Measurements from ENCODE around the gene TMIE.

The TMIE gene

DNA sequence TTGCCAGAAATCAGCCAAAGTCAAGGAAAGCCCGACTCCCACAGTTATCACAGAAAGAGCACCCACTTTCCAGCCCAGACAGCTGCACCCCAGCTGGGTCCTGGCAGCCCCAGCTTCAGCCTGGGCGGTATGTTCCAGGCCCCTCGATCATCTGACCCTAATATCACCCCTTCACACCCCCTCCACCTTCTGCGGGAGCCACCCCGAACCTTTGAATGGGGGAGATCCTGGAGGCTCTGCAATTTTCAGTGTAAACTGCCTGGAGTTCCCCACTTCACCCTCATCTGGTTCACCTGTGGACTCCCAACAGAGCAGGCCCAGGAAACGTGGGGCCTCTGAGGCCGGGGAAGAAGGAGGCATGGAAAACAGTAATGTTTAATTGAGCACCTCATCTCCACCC, 10.6 kb downstream of the TMIE start:
- H4K20me1 ChIP-seq (ENCODE audit: control insufficient read depth, insufficient read depth, low read depth, low read length): no peaks in the 10 kb centered on the region
- H3K9me3 ChIP-seq (ENCODE audit: control insufficient read depth, insufficient read depth, low read length): no peaks in the 10 kb centered on the region
- no peaks in the 10 kb centered on the region for H3K36me3 ChIP-seq (ENCODE audit: control insufficient read depth, low read length)
- TF ChIP-seq, protein P1, sequence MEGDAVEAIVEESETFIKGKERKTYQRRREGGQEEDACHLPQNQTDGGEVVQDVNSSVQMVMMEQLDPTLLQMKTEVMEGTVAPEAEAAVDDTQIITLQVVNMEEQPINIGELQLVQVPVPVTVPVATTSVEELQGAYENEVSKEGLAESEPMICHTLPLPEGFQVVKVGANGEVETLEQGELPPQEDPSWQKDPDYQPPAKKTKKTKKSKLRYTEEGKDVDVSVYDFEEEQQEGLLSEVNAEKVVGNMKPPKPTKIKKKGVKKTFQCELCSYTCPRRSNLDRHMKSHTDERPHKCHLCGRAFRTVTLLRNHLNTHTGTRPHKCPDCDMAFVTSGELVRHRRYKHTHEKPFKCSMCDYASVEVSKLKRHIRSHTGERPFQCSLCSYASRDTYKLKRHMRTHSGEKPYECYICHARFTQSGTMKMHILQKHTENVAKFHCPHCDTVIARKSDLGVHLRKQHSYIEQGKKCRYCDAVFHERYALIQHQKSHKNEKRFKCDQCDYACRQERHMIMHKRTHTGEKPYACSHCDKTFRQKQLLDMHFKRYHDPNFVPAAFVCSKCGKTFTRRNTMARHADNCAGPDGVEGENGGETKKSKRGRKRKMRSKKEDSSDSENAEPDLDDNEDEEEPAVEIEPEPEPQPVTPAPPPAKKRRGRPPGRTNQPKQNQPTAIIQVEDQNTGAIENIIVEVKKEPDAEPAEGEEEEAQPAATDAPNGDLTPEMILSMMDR (IDR thresholded peaks at IDR 0.05; ENCODE audit: low read depth, low read length, poor library complexity, severe bottlenecking): no peak
- no peak for TF ChIP-seq EZH2phosphoT487 (IDR thresholded peaks at IDR 0.05; ENCODE audit: borderline replicate concordance, low read length)
- H3F3A ChIP-seq (ENCODE audit: control insufficient read depth, insufficient read depth): no peaks in the 10 kb centered on the region
- H3K27me3 ChIP-seq (ENCODE audit: control insufficient read depth, low read length): no peaks in the 10 kb centered on the region
- no peaks in the 10 kb centered on the region for H3K79me2 ChIP-seq (ENCODE audit: control insufficient read depth, low read length)
- no peak overlapping the region for H3K27ac ChIP-seq (ENCODE audit: low read depth, low read length)
- no peaks in the 10 kb centered on the region for H3K4me1 ChIP-seq (ENCODE audit: control insufficient read depth, low read length)
- no peak overlapping the region for H3K4me3 ChIP-seq (ENCODE audit: low read length)
- H3K4me2 ChIP-seq (ENCODE audit: low read length): no peak overlapping the region
- H3K9me2 ChIP-seq (replicated peaks; ENCODE audit: control insufficient read depth, low read length): no peaks in the 10 kb centered on the region

DNA sequence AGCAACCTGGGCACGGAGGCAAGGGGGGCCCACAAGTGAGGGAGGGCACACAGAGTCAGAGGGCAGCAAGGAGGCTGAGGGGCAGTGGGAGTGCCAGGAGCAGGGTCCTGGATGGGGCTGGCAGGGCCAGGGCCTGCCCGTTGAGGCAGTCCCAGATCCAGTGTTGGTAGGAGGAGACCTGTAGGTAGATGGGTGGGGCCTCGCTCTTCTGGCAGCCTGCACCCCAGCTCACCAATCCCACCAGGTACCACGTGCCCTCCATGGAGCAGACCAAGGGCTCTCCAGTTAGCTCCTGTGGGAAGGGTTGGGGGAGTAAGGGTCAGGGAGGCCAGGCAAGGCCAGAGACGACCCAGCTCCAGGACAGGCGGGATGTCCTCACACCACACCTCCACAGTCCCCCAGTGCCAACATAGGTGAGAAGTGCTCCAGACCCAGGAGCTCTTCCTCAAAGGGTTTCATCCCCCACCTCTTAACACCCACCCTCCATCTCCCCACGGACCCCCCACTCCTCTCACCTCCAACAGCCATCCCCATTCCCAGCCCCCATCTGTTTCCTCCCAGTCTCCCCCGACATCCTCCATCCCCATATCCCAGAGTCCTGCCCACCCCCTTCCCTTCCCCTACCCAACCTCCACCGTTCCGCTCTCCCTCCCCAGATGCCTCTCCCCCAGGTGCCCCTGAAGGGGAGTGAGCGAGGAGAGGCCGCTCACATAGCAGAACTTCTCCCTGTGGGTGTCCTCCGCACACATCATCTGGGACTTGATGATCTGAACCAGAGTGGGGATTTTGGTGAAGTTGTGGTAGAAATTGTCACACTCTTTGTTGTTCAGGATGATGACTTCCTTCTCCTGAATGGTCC, 11.2 kb downstream of the TMIE start:
- no peak overlapping the region for H3K27ac ChIP-seq (ENCODE audit: low read depth, low read length)
- no peaks in the 10 kb centered on the region for H3K4me1 ChIP-seq (ENCODE audit: control insufficient read depth, low read length)
- H3K27me3 ChIP-seq (ENCODE audit: control insufficient read depth, low read length): no peaks in the 10 kb centered on the region
- no peak for TF ChIP-seq EZH2phosphoT487 (IDR thresholded peaks at IDR 0.05; ENCODE audit: borderline replicate concordance, low read length)
- TF ChIP-seq, protein P1 (IDR thresholded peaks at IDR 0.05; ENCODE audit: low read depth, low read length, poor library complexity, severe bottlenecking): no peak
- H4K20me1 ChIP-seq (ENCODE audit: control insufficient read depth, insufficient read depth, low read depth, low read length): no peaks in the 10 kb centered on the region
- no peaks in the 10 kb centered on the region for H3K79me2 ChIP-seq (ENCODE audit: control insufficient read depth, low read length)
- no peaks in the 10 kb centered on the region for H3K9me2 ChIP-seq (replicated peaks; ENCODE audit: control insufficient read depth, low read length)
- no peaks in the 10 kb centered on the region for H3F3A ChIP-seq (ENCODE audit: control insufficient read depth, insufficient read depth)
- H3K9me3 ChIP-seq (ENCODE audit: control insufficient read depth, insufficient read depth, low read length): no peaks in the 10 kb centered on the region
- H3K36me3 ChIP-seq (ENCODE audit: control insufficient read depth, low read length): no peaks in the 10 kb centered on the region
- H3K4me2 ChIP-seq (ENCODE audit: low read length): no peak overlapping the region
- H3K4me3 ChIP-seq (ENCODE audit: low read length): no peak overlapping the region

DNA sequence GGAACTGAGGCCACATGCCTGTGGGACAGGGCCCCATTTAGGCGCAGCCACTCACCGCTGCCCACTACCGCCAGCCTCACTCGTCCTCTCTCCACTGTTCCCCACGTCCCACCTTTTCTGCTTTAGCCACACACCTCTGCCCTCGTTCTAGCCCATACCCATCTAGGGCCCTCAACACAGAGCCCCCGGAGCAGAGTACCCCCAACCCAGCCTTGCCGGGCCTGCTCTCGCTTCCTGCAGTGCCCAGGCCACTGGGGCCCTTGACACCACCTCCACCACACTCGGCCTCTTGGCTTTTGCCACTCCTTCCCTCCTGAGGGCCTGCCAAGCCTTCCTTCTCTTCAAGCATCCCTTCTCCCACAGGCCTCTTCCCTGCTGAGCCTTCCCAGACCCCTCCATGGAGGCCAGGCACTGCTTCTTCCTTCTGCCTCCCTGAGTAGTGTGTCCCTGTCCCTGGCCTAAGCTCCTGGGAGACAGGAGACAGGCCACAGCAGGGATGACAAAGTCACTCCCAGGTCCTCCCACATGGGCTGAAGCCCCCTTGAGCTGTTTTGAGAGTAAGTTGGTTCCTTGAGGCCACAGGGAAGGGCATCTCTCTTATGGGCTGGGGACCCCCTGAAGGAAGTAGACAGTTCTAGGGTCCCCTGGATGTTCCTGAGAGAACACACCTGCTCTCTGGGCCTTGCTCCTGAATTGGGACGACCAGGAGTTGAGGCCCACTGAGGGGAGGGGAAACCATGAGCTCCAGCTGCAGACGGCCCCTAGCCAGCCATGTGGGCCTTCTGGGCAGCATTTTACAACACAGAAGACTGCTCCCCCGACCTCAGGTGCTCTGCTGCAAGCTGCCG, 12.1 kb downstream of the TMIE start:
- no peak overlapping the region for H3K4me3 ChIP-seq (ENCODE audit: low read length)
- H3K36me3 ChIP-seq (ENCODE audit: control insufficient read depth, low read length): no peaks in the 10 kb centered on the region
- no peaks in the 10 kb centered on the region for H4K20me1 ChIP-seq (ENCODE audit: control insufficient read depth, insufficient read depth, low read depth, low read length)
- no peak overlapping the region for H3K4me2 ChIP-seq (ENCODE audit: low read length)
- H3K4me1 ChIP-seq (ENCODE audit: control insufficient read depth, low read length): no peaks in the 10 kb centered on the region
- no peaks in the 10 kb centered on the region for H3K9me3 ChIP-seq (ENCODE audit: control insufficient read depth, insufficient read depth, low read length)
- H3K9me2 ChIP-seq (replicated peaks; ENCODE audit: control insufficient read depth, low read length): no peaks in the 10 kb centered on the region
- no peak for TF ChIP-seq EZH2phosphoT487 (IDR thresholded peaks at IDR 0.05; ENCODE audit: borderline replicate concordance, low read length)
- TF ChIP-seq, protein P1 (IDR thresholded peaks at IDR 0.05; ENCODE audit: low read depth, low read length, poor library complexity, severe bottlenecking): no peak
- H3K27me3 ChIP-seq (ENCODE audit: control insufficient read depth, low read length): no peaks in the 10 kb centered on the region
- no peaks in the 10 kb centered on the region for H3F3A ChIP-seq (ENCODE audit: control insufficient read depth, insufficient read depth)
- no peaks in the 10 kb centered on the region for H3K79me2 ChIP-seq (ENCODE audit: control insufficient read depth, low read length)
- no peak overlapping the region for H3K27ac ChIP-seq (ENCODE audit: low read depth, low read length)
